Fibroblast of lung (primary cell): ENCODE measurements around the gene CLTA. TPM values are rescaled to one million over a fixed set of nuclear protein-coding genes. Genes with fewer than 3 reads are reported as not detected.

Source experiments
- DNase-seq, 2 donors: peaks; one replicate each; pipeline versions ENCODE4 v3.0.0 to v3.0.0-alpha.2; 2010; ENCODE audit warnings: low read depth in 2 of 2
- H2AFZ ChIP-seq: 2 replicates; pipeline ENCODE4 v1.5.1; 2012; ENCODE audit warnings: low read length, control low read depth, inconsistent platforms
- H3K27ac ChIP-seq: 2 replicates; pipeline ENCODE4 v1.5.1; 2011; ENCODE audit warnings: low read length, control low read depth; ENCODE audit not compliant: insufficient read depth
- H3K27me3 ChIP-seq: 2 replicates; pipeline ENCODE4 v1.5.1; 2011; ENCODE audit warnings: mild to moderate bottlenecking, low read length; ENCODE audit not compliant: control insufficient read depth, insufficient read depth
- H3K36me3 ChIP-seq: 2 replicates; pipeline ENCODE4 v1.5.1; 2011; ENCODE audit warnings: low read length; ENCODE audit not compliant: control insufficient read depth, insufficient read depth
- H3K4me1 ChIP-seq: 2 replicates; pipeline ENCODE4 v1.5.1; 2011; ENCODE audit warnings: low read length; ENCODE audit not compliant: control insufficient read depth, insufficient read depth; ENCODE audit errors: extremely low read depth
- H3K4me2 ChIP-seq: 2 replicates; pipeline ENCODE4 v1.5.1; 2011; ENCODE audit warnings: low read length, control low read depth; ENCODE audit not compliant: insufficient read depth; ENCODE audit errors: extremely low read depth
- H3K4me3 ChIP-seq, 4 experiments: fragments of 200-600 bp in 1 of 4; sonication (generic) in 1 of 4; replicated peaks in 1 of 4; 2 replicates each; pipeline ENCODE4 v1.5.1; 2011 to 2016; ENCODE audit warnings: low read length in 4 of 4, low read depth in 3 of 4, mild to moderate bottlenecking in 3 of 4, control low read depth in 2 of 4, inconsistent platforms in 1 of 4, mixed read lengths in 1 of 4; ENCODE audit not compliant: insufficient read depth in 1 of 4; ENCODE audit errors: control extremely low read depth in 1 of 4
- H3K79me2 ChIP-seq: 2 replicates; pipeline ENCODE4 v1.5.1; 2012; ENCODE audit warnings: mild to moderate bottlenecking, low read length, inconsistent platforms; ENCODE audit not compliant: control insufficient read depth, insufficient read depth
- H3K9ac ChIP-seq: 2 replicates; pipeline ENCODE4 v1.5.1; 2011; ENCODE audit warnings: mild to moderate bottlenecking, low read length, control low read depth; ENCODE audit not compliant: insufficient read depth
- H3K9me3 ChIP-seq: 2 replicates; pipeline ENCODE4 v1.5.1; 2012; ENCODE audit warnings: low read depth, low read length; ENCODE audit not compliant: control insufficient read depth, insufficient read depth
- H4K20me1 ChIP-seq: 2 replicates; pipeline ENCODE4 v1.5.1; 2011; ENCODE audit warnings: low read length; ENCODE audit not compliant: control insufficient read depth, insufficient read depth; ENCODE audit errors: extremely low read depth
- EZH2 ChIP-seq: IDR thresholded peaks from 2 replicates; pipeline ENCODE4 v1.5.1; 2012; ENCODE audit warnings: low read length, control low read depth, mild to moderate bottlenecking; ENCODE audit errors: missing control alignments
- polyA plus RNA-seq, 2 donors: library from polyadenylated mRNA; depleted of rRNA in 1 of 2; stranded (reverse) in 1 of 2; unstranded in 1 of 2; fragments of >200 nt; gene quantifications; 2 replicates each; pipeline ENCODE4 v1.2.1, GENCODE V29; 2011 to 2012; ENCODE audit warnings: missing spikeins in 1 of 2
- total RNA-seq: library from RNA; depleted of rRNA; stranded (reverse); fragments of >200 nt; gene quantifications from 2 replicates; pipeline ENCODE4 v1.2.1, GENCODE V29; 2014
- TF ChIP-seq, protein P1 (sequence below), 2 donors: IDR thresholded peaks in 1 of 2; conservative IDR thresholded peaks in 1 of 2; 1 replicate in 1 of 2; 2 replicates in 1 of 2; pipeline ENCODE4 v1.5.1; 2011 to 2012; ENCODE audit warnings: low read length in 2 of 2, control low read depth in 1 of 2, inconsistent platforms in 1 of 2, low read depth in 1 of 2, mild to moderate bottlenecking in 1 of 2

The CLTA gene
- total and polyA plus RNA-seq, 2 donors (not counting 1 experiment from before 2014, with no cell fraction given) = 238 to 341 TPM

GRCh38 chr9:36249189-36249588 lies 58.5 kb downstream of the CLTA start:
- H3K4me1 ChIP-seq = no peaks in the 10 kb centered on the region
- H3K9ac ChIP-seq = no peak overlapping the region
- TF ChIP-seq, protein P1, sequence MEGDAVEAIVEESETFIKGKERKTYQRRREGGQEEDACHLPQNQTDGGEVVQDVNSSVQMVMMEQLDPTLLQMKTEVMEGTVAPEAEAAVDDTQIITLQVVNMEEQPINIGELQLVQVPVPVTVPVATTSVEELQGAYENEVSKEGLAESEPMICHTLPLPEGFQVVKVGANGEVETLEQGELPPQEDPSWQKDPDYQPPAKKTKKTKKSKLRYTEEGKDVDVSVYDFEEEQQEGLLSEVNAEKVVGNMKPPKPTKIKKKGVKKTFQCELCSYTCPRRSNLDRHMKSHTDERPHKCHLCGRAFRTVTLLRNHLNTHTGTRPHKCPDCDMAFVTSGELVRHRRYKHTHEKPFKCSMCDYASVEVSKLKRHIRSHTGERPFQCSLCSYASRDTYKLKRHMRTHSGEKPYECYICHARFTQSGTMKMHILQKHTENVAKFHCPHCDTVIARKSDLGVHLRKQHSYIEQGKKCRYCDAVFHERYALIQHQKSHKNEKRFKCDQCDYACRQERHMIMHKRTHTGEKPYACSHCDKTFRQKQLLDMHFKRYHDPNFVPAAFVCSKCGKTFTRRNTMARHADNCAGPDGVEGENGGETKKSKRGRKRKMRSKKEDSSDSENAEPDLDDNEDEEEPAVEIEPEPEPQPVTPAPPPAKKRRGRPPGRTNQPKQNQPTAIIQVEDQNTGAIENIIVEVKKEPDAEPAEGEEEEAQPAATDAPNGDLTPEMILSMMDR (conservative IDR thresholded peaks at IDR 0.05 in 1 of 2, IDR thresholded peaks at IDR 0.05 in 1 of 2; ENCODE audit: low read depth in 1 of 2, low read length in 2 of 2) = no peak
- TF ChIP-seq EZH2 = no peak
- H3K4me3 ChIP-seq = no peak overlapping the region
- no peak for DNase-seq
- H4K20me1 ChIP-seq = no peaks in the 10 kb centered on the region
- peaks cover 5% of the 10 kb centered on the region for H3K36me3 ChIP-seq
- H3K9me3 ChIP-seq = no peaks in the 10 kb centered on the region
- no peaks in the 10 kb centered on the region for H3K27me3 ChIP-seq
- H3K27ac ChIP-seq = no peak overlapping the region
- H3K79me2 ChIP-seq = peaks cover 14% of the 10 kb centered on the region
- no peak overlapping the region for H2AFZ ChIP-seq
- no peak overlapping the region for H3K4me2 ChIP-seq

GRCh38 chr9:36250079-36250478 lies 59.4 kb downstream of the CLTA start:
- H3K27ac ChIP-seq = no peak overlapping the region
- no peak for TF ChIP-seq EZH2
- TF ChIP-seq, protein P1 (conservative IDR thresholded peaks at IDR 0.05 in 1 of 2, IDR thresholded peaks at IDR 0.05 in 1 of 2; ENCODE audit: low read depth in 1 of 2, low read length in 2 of 2) = no peak
- peaks cover 5% of the 10 kb centered on the region for H3K36me3 ChIP-seq
- no peaks in the 10 kb centered on the region for H3K4me1 ChIP-seq
- no peak overlapping the region for H3K4me2 ChIP-seq
- H3K9me3 ChIP-seq = no peaks in the 10 kb centered on the region
- no peak overlapping the region for H3K9ac ChIP-seq
- H2AFZ ChIP-seq = no peak overlapping the region
- no peaks in the 10 kb centered on the region for H3K27me3 ChIP-seq
- H3K79me2 ChIP-seq = peaks cover 19% of the 10 kb centered on the region
- H3K4me3 ChIP-seq = no peak overlapping the region
- H4K20me1 ChIP-seq = no peaks in the 10 kb centered on the region
- no peak for DNase-seq

DNA sequence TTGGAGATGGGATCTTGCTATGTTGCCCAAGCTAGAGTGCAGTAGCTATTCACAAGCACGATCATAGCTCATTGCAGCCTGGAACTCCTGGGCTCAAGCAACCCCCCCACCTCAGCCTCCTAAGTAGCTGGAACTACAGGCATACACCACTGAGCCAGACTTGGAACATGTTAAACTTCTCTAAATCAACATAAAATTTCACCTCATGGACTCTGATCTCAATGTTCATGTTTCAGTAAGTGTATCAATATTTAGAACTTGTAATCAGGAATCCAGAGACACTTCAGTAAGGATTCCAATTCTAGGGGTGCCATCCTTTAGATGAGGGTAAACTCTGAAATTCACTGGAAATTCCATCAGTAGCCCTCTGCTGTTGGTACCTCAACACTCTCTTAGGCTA lies 60.7 kb downstream of the CLTA start:
- no peaks in the 10 kb centered on the region for H4K20me1 ChIP-seq
- H3K79me2 ChIP-seq = peaks cover 24% of the 10 kb centered on the region
- H3K9me3 ChIP-seq = no peaks in the 10 kb centered on the region
- no peak overlapping the region for H3K9ac ChIP-seq
- no peaks in the 10 kb centered on the region for H3K36me3 ChIP-seq
- no peak for TF ChIP-seq EZH2
- TF ChIP-seq, protein P1 (conservative IDR thresholded peaks at IDR 0.05 in 1 of 2, IDR thresholded peaks at IDR 0.05 in 1 of 2; ENCODE audit: low read depth in 1 of 2, low read length in 2 of 2) = no peak
- no peaks in the 10 kb centered on the region for H3K4me1 ChIP-seq
- no peak overlapping the region for H3K27ac ChIP-seq
- H3K4me3 ChIP-seq = no peak overlapping the region
- H2AFZ ChIP-seq = no peak overlapping the region
- no peaks in the 10 kb centered on the region for H3K27me3 ChIP-seq
- no peak overlapping the region for H3K4me2 ChIP-seq
- no peak for DNase-seq
